ENCODE measurements around the gene CEP89. TPM values are rescaled to one million over a fixed set of nuclear protein-coding genes. Genes with fewer than 3 reads are reported as not detected.
A peak's percentile ranks its signal among the peaks of the same experiment; 100 is the strongest.

Gene CEP89
- total RNA-seq, 1 experiment from 2014 or later = 3.2 TPM

DNA sequence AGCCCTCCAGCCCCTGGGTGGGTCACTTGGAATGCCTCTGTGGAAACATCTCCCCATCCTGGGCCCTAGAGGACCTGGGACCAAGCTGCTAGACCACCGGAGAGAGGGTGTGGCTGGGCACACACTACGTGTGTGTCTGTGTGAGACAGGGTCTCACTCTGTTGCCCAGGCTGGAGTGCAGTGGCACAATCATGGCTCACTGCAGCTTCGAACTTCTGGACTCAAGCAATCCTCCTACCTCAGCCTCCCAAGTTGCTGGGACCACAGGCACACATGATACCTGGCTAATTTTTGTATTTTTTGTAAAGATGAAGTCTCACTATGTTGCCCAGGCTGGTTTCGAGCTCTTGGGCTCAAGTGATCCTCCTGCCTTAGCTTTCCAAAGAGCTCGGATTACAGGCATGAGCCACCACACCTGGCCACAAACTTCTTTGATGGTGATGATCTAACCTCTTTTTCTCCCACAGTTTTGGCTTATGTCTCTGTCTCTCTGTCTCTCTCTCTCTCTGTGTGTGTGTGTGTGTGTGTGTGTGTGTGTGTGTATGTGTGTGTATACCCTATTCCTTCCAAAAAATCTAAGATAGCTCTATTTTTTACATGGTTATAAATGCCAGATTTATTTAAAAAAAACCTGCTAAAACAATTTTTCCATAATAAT, 70.1 kb downstream of the CEP89 start:
- Histone ChIP-seq H3K4me3 (ENCODE audit: low read length) (no peak overlapping the region), H4K20me1 (ENCODE audit: insufficient read depth, low read depth, low read length) (no peaks in the 10 kb centered on the region), H3K9me3 (ENCODE audit: low read length) (no peaks in the 10 kb centered on the region), H3K27me3 (ENCODE audit: low read length) (no peaks in the 10 kb centered on the region), H3K9ac (ENCODE audit: low read length) (no peak overlapping the region), H3K4me1 (ENCODE audit: low read length) (peaks cover 5% of the 10 kb centered on the region; the same call in 1 of the 2 replicates), H3K79me2 (ENCODE audit: low read length) (no peaks in the 10 kb centered on the region), H2AFZ (ENCODE audit: low read length) (no peak overlapping the region), H3K9me2 (replicated peaks; ENCODE audit: insufficient read depth, low read length) (no peaks in the 10 kb centered on the region), H3K4me2 (ENCODE audit: low read depth, low read length, poor library complexity, severe bottlenecking) (no peak overlapping the region), H3K27ac (ENCODE audit: low read length) (no peak overlapping the region), H3K36me3 (ENCODE audit: insufficient read depth, low read length) (no peaks in the 10 kb centered on the region)
- no peak for DNase-seq

- Histone ChIP-seq H3K27ac (ENCODE audit: low read length) (no peak overlapping the region), H3K36me3 (ENCODE audit: insufficient read depth, low read length) (no peaks in the 10 kb centered on the region), H3K79me2 (ENCODE audit: low read length) (no peaks in the 10 kb centered on the region), H3K4me1 (ENCODE audit: low read length) (peaks cover 5% of the 10 kb centered on the region; the same call in 1 of the 2 replicates), H3K4me3 (ENCODE audit: low read length) (no peak overlapping the region), H3K4me2 (ENCODE audit: low read depth, low read length, poor library complexity, severe bottlenecking) (no peak overlapping the region), H4K20me1 (ENCODE audit: insufficient read depth, low read depth, low read length) (no peaks in the 10 kb centered on the region), H2AFZ (ENCODE audit: low read length) (no peak overlapping the region), H3K9ac (ENCODE audit: low read length) (no peak overlapping the region), H3K27me3 (ENCODE audit: low read length) (no peaks in the 10 kb centered on the region), H3K9me2 (replicated peaks; ENCODE audit: insufficient read depth, low read length) (no peaks in the 10 kb centered on the region), H3K9me3 (ENCODE audit: low read length) (peaks cover 3% of the 10 kb centered on the region; the same call in 1 of the 2 replicates)
- DNase-seq = no peak
Measured at GRCh38 chr19:32896516-32897214, 75.1 kb downstream of the CEP89 start.

DNA sequence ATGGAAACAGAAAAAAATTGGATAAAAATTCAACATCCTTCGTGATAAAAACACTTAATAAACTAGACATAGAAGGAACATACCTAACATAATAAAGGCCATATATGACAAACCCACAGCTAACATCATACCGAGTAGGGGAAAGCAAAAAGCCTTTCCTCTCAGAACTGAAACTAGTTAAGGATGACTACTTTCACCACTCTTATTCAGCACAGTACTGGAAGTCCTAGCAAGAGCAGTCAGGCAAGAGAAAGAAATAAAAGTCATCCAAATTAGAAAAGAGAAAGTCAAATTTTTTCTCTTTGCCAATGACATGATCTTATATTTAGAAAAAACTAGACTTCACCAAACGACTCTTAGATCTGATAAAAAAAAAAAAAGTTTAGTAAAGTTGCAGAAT, 76.4 kb downstream of the CEP89 start:
- peaks cover 7% of the 10 kb centered on the region for H3K9me3 ChIP-seq (ENCODE audit: low read length)
- no peak overlapping the region for H2AFZ ChIP-seq (ENCODE audit: low read length)
- H3K36me3 ChIP-seq (ENCODE audit: insufficient read depth, low read length) = no peaks in the 10 kb centered on the region
- no peak overlapping the region for H3K4me2 ChIP-seq (ENCODE audit: low read depth, low read length, poor library complexity, severe bottlenecking)
- H3K4me3 ChIP-seq (ENCODE audit: low read length) = no peak overlapping the region
- H3K79me2 ChIP-seq (ENCODE audit: low read length) = no peaks in the 10 kb centered on the region
- H3K9me2 ChIP-seq (replicated peaks; ENCODE audit: insufficient read depth, low read length) = no peaks in the 10 kb centered on the region
- no peaks in the 10 kb centered on the region for H4K20me1 ChIP-seq (ENCODE audit: insufficient read depth, low read depth, low read length)
- H3K4me1 ChIP-seq (ENCODE audit: low read length) = peaks cover 5% of the 10 kb centered on the region; the same call in 1 of the 2 replicates
- H3K27me3 ChIP-seq (ENCODE audit: low read length) = no peaks in the 10 kb centered on the region
- H3K27ac ChIP-seq (ENCODE audit: low read length) = no peak overlapping the region
- H3K9ac ChIP-seq (ENCODE audit: low read length) = no peak overlapping the region
- DNase-seq = no peak

- Histone ChIP-seq H3K4me2 (ENCODE audit: low read depth, low read length, poor library complexity, severe bottlenecking) (no peak overlapping the region), H3K9me2 (replicated peaks; ENCODE audit: insufficient read depth, low read length) (no peaks in the 10 kb centered on the region), H3K9me3 (ENCODE audit: low read length) (peaks cover 7% of the 10 kb centered on the region), H4K20me1 (ENCODE audit: insufficient read depth, low read depth, low read length) (no peaks in the 10 kb centered on the region), H3K36me3 (ENCODE audit: insufficient read depth, low read length) (no peaks in the 10 kb centered on the region), H3K27me3 (ENCODE audit: low read length) (no peaks in the 10 kb centered on the region), H3K4me1 (ENCODE audit: low read length) (peaks cover under 1% of the 10 kb centered on the region; the same call in 1 of the 2 replicates), H3K4me3 (ENCODE audit: low read length) (no peak overlapping the region), H3K27ac (ENCODE audit: low read length) (no peak overlapping the region), H3K9ac (ENCODE audit: low read length) (no peak overlapping the region), H3K79me2 (ENCODE audit: low read length) (no peaks in the 10 kb centered on the region), H2AFZ (ENCODE audit: low read length) (no peak overlapping the region)
- DNase-seq = peak; percentile 48
Measured at GRCh38 chr19:32891609-32892008, 80.1 kb downstream of the CEP89 start.

DNA sequence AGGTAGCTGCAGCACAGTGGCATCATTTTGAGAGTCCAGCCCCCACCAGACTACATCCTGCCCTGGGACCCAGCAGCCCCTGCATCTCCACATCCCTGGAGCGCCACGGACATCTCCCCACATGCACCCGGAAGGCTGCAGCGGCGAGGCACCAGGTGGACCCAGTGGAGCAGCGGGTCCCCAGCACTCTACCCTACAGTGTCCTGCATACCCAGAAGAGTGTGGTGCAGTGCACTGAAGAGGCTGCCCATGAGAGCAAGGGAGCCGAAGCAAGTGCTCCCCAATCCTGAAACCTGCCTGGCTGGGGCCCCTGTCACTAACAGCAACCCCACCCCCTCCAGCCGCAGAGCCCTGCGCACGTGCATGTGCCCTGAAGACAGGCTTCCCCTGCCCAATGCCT, 80.9 kb downstream of the CEP89 start:
- Histone ChIP-seq H4K20me1 (ENCODE audit: insufficient read depth, low read depth, low read length) (no peaks in the 10 kb centered on the region), H3K27ac (ENCODE audit: low read length) (no peak overlapping the region), H3K27me3 (ENCODE audit: low read length) (no peaks in the 10 kb centered on the region), H3K4me3 (ENCODE audit: low read length) (no peak overlapping the region), H3K4me1 (ENCODE audit: low read length) (no peaks in the 10 kb centered on the region), H3K9me3 (ENCODE audit: low read length) (peaks cover 7% of the 10 kb centered on the region), H3K79me2 (ENCODE audit: low read length) (no peaks in the 10 kb centered on the region), H3K36me3 (ENCODE audit: insufficient read depth, low read length) (no peaks in the 10 kb centered on the region), H3K9me2 (replicated peaks; ENCODE audit: insufficient read depth, low read length) (no peaks in the 10 kb centered on the region), H2AFZ (ENCODE audit: low read length) (no peak overlapping the region), H3K4me2 (ENCODE audit: low read depth, low read length, poor library complexity, severe bottlenecking) (no peak overlapping the region), H3K9ac (ENCODE audit: low read length) (no peak overlapping the region)
- DNase-seq = no peak

- Histone ChIP-seq H3K4me3 (ENCODE audit: low read length) (no peak overlapping the region), H3K4me2 (ENCODE audit: low read depth, low read length, poor library complexity, severe bottlenecking) (no peak overlapping the region)
Measured at GRCh38 chr19:32890326-32890725, 81.4 kb downstream of the CEP89 start.

DNA sequence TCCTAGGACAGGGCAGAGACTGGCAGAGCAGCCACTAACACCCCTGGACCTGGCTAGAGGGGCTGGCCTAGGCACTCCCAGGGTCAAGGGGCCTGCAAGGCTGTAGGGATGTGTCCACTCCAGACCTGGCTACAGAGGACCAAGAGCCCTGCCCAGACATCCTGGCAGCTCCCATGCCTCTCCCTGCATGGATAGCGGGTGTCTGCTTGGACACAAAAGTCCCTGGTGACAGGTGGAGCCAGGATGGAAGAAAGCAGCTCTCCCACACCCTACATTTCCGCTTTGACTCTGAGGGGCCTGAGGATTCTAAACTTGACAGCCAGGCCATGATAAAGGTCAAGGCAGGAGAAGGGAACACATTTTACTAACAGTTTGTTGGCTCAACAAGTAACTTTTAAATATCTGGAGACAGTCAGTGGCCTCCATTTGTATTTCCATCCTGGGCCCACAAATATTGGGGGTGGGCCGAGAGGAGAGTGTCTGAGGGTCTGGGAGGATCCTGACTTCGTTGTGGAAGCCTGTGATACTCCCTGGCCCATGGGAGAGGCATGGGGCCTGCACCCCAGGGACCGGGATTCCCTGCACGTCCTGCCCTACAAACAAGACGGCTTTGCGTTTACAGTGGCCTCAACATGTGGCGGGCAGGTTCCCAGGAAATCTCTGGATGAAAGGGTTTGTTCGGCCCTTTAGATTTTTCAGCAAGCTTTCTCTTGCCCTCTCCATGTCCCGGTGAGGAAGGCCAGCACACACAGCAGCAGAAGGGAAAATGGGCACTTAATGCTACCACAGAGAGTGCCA, 82.4 kb downstream of the CEP89 start:
- H2AFZ ChIP-seq (ENCODE audit: low read length) = no peak overlapping the region
- H3K27ac ChIP-seq (ENCODE audit: low read length) = no peak overlapping the region
- H3K9ac ChIP-seq (ENCODE audit: low read length) = no peak overlapping the region
- H3K9me3 ChIP-seq (ENCODE audit: low read length) = peaks cover 7% of the 10 kb centered on the region
- no peaks in the 10 kb centered on the region for H3K79me2 ChIP-seq (ENCODE audit: low read length)
- no peaks in the 10 kb centered on the region for H4K20me1 ChIP-seq (ENCODE audit: insufficient read depth, low read depth, low read length)
- no peaks in the 10 kb centered on the region for H3K36me3 ChIP-seq (ENCODE audit: insufficient read depth, low read length)
- no peaks in the 10 kb centered on the region for H3K9me2 ChIP-seq (replicated peaks; ENCODE audit: insufficient read depth, low read length)
- H3K4me2 ChIP-seq (ENCODE audit: low read depth, low read length, poor library complexity, severe bottlenecking) = no peak overlapping the region
- H3K4me1 ChIP-seq (ENCODE audit: low read length) = no peaks in the 10 kb centered on the region
- H3K4me3 ChIP-seq (ENCODE audit: low read length) = no peak overlapping the region
- H3K27me3 ChIP-seq (ENCODE audit: low read length) = no peaks in the 10 kb centered on the region
- no peak for DNase-seq

More at GRCh38 chr19:32890326-32890725, 81.4 kb downstream of the CEP89 start:
- no peaks in the 10 kb centered on the region for H4K20me1 ChIP-seq (ENCODE audit: insufficient read depth, low read depth, low read length)
- H3K9me2 ChIP-seq (replicated peaks; ENCODE audit: insufficient read depth, low read length) = no peaks in the 10 kb centered on the region
- DNase-seq = no peak
- H3K4me1 ChIP-seq (ENCODE audit: low read length) = no peaks in the 10 kb centered on the region
- H3K36me3 ChIP-seq (ENCODE audit: insufficient read depth, low read length) = no peaks in the 10 kb centered on the region
- H3K9ac ChIP-seq (ENCODE audit: low read length) = no peak overlapping the region
- no peaks in the 10 kb centered on the region for H3K27me3 ChIP-seq (ENCODE audit: low read length)
- peaks cover 7% of the 10 kb centered on the region for H3K9me3 ChIP-seq (ENCODE audit: low read length)
- no peaks in the 10 kb centered on the region for H3K79me2 ChIP-seq (ENCODE audit: low read length)
- H2AFZ ChIP-seq (ENCODE audit: low read length) = no peak overlapping the region
- no peak overlapping the region for H3K27ac ChIP-seq (ENCODE audit: low read length)

GRCh38 chr19:32887572-32888215, 84.1 kb downstream of the CEP89 start:
- no peak overlapping the region for H3K27ac ChIP-seq (ENCODE audit: low read length)

More at GRCh38 chr19:32887572-32888215, 84.1 kb downstream of the CEP89 start:
- DNase-seq = no peak
- no peak overlapping the region for H3K9ac ChIP-seq (ENCODE audit: low read length)
- H3K4me3 ChIP-seq (ENCODE audit: low read length) = no peak overlapping the region
- no peaks in the 10 kb centered on the region for H3K79me2 ChIP-seq (ENCODE audit: low read length)
- no peaks in the 10 kb centered on the region for H3K27me3 ChIP-seq (ENCODE audit: low read length)
- no peak overlapping the region for H2AFZ ChIP-seq (ENCODE audit: low read length)
- peaks cover 6% of the 10 kb centered on the region for H3K9me3 ChIP-seq (ENCODE audit: low read length)
- H3K36me3 ChIP-seq (ENCODE audit: insufficient read depth, low read length) = no peaks in the 10 kb centered on the region
- no peaks in the 10 kb centered on the region for H3K4me1 ChIP-seq (ENCODE audit: low read length)
- H4K20me1 ChIP-seq (ENCODE audit: insufficient read depth, low read depth, low read length) = no peaks in the 10 kb centered on the region
- no peak overlapping the region for H3K4me2 ChIP-seq (ENCODE audit: low read depth, low read length, poor library complexity, severe bottlenecking)
- no peaks in the 10 kb centered on the region for H3K9me2 ChIP-seq (replicated peaks; ENCODE audit: insufficient read depth, low read length)

All from Karpas-422 (cell line).